Measurements from ENCODE around the gene ST6GALNAC6. TPM values are rescaled to one million over a fixed set of nuclear protein-coding genes. Genes with fewer than 3 reads are reported as not detected.

Gene ST6GALNAC6
- total and polyA plus RNA-seq, 2 of the 4 experiments (the other 2 are of a cell fraction), result 35.7 to 48.6 TPM

DNA sequence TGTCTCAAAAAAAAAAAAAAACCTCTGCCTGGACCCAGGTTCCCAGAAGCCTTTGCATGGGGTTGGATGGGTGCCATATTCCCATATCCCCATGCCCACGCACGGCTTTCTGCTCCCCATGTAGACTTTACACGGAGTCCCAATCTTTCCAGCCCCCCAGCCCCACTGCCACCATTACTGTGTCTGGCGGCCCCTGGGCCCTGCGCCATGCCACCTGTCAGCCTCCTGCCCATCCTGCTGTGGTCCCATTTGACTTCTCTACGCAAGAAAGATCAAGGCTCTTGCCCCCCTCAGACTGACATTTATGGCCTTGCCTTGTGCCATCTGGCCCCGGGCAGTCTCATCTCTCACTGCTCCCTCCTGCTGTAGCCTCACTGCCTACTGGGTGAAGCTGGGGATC, 15.4 kb downstream of the ST6GALNAC6 start:
- Histone ChIP-seq H3K4me2 (ENCODE audit: low read depth, low read length) (no peak overlapping the region), H3K79me1 (ENCODE audit: low read depth in 1 of 2, low read length in 2 of 2) (peaks cover 0 to 15% of the 10 kb centered on the region in 2 experiments; a peak in 2 of 4 replicates), H2AFZ (replicated peaks; ENCODE audit: low read length, poor library complexity) (peak overlapping the region; percentile 58), H3K9ac (ENCODE audit: low read depth, low read length) (no peak overlapping the region), H3K9me1 (ENCODE audit: insufficient read depth, low read length) (peaks cover 3% of the 10 kb centered on the region; the same call in 1 of the 2 replicates), H2BK120ac (ENCODE audit: low read depth, low read length) (no peak overlapping the region), H3K27me3 (ENCODE audit: control insufficient read depth, insufficient read depth, low read length) (no peaks in the 10 kb centered on the region), H3K56ac (ENCODE audit: extremely low read depth, insufficient read depth, low read length) (no peak overlapping the region), H3K36me3 (ENCODE audit: control insufficient read depth, insufficient read depth, low read length) (peaks cover 41% of the 10 kb centered on the region), H4K91ac (ENCODE audit: insufficient read depth, low read depth, low read length) (no peak overlapping the region), H2BK5ac (ENCODE audit: low read depth, low read length, poor library complexity, severe bottlenecking) (no peak overlapping the region), H4K5ac (ENCODE audit: low read depth, low read length) (no peak overlapping the region), H3K4me1 (ENCODE audit: control insufficient read depth, insufficient read depth, low read length) (peaks cover 4% of the 10 kb centered on the region), H3K27ac (ENCODE audit: insufficient read depth, low read length) (no peak overlapping the region), H4K8ac (ENCODE audit: low read depth in 2 of 2, low read length in 2 of 2) (no peak overlapping the region), H3K9me3 (ENCODE audit: control insufficient read depth, insufficient read depth, low read length) (no peaks in the 10 kb centered on the region), H3K23ac (ENCODE audit: low read depth, low read length) (no peak overlapping the region), H2BK20ac (ENCODE audit: low read depth, low read length) (no peak overlapping the region), H2BK15ac (ENCODE audit: low read depth, low read length) (no peak overlapping the region), H2AK5ac (ENCODE audit: low read depth, low read length) (no peak overlapping the region; the same call in 1 of the 2 replicates), H3K4me3 (ENCODE audit: insufficient read depth, low read depth, low read length) (no peak overlapping the region), H3K14ac (replicated peaks; ENCODE audit: low read depth, low read length) (no peak overlapping the region), H3K18ac (ENCODE audit: low read depth, low read length) (no peak overlapping the region), H4K20me1 (ENCODE audit: insufficient read depth, low read length) (0 out of 2 replicates have a peak, but pooled peaks cover 3% of the 10 kb centered on the region), H3K4ac (ENCODE audit: low read depth, low read length) (no peak overlapping the region), H2AK9ac (replicated peaks; ENCODE audit: low read depth, low read length, poor library complexity) (no peak overlapping the region)
- no TSS peak for BruUV-seq (replicated peaks)
- 87% methylated on average over 7 of the region's 7 CpGs; no CpG with 5 or more reads in 1 of the 2 experiments for WGBS, 2 experiments (ENCODE audit: extremely low coverage in 2 of 2, insufficient read length in 1 of 2)
- ChIA-PET POLR2A (ENCODE audit: unreplicated experiment) (interaction anchor here (0.8 kb wide), 1 partner anchor 14 kb away, joined by 3 read pairs; no protein-coding TSS in a partner anchor), CTCF (no interaction called here)
- ATAC-seq (ENCODE audit: low read depth), result no peak
- TF ChIP-seq MXI1 (IDR thresholded peaks at IDR 0.05; ENCODE audit: borderline replicate concordance, low read depth, low read length) (no peak), SMC3 (IDR thresholded peaks at IDR 0.05; ENCODE audit: low read depth, low read length) (no peak), MAZ (IDR thresholded peaks at IDR 0.05; ENCODE audit: borderline replicate concordance, low read depth, low read length) (no peak), RFX5 (IDR thresholded peaks at IDR 0.05; ENCODE audit: low read depth, low read length) (no peak), RCOR1 (IDR thresholded peaks at IDR 0.05; ENCODE audit: insufficient replicate concordance, low read length) (no peak), FOS (IDR thresholded peaks at IDR 0.05; ENCODE audit: low read depth, low read length) (no peak), BHLHE40 (IDR thresholded peaks at IDR 0.05; ENCODE audit: low read depth, low read length) (no peak), CHD1 (IDR thresholded peaks at IDR 0.05; ENCODE audit: low read depth, low read length) (no peak), CEBPB (IDR thresholded peaks at IDR 0.05; ENCODE audit: low read depth, low read length) (no peak)
- TF ChIP-seq, protein P1, sequence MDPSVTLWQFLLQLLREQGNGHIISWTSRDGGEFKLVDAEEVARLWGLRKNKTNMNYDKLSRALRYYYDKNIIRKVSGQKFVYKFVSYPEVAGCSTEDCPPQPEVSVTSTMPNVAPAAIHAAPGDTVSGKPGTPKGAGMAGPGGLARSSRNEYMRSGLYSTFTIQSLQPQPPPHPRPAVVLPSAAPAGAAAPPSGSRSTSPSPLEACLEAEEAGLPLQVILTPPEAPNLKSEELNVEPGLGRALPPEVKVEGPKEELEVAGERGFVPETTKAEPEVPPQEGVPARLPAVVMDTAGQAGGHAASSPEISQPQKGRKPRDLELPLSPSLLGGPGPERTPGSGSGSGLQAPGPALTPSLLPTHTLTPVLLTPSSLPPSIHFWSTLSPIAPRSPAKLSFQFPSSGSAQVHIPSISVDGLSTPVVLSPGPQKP (IDR thresholded peaks at IDR 0.05; ENCODE audit: borderline replicate concordance, low read depth, low read length), result no peak
- TF ChIP-seq, protein P2, sequence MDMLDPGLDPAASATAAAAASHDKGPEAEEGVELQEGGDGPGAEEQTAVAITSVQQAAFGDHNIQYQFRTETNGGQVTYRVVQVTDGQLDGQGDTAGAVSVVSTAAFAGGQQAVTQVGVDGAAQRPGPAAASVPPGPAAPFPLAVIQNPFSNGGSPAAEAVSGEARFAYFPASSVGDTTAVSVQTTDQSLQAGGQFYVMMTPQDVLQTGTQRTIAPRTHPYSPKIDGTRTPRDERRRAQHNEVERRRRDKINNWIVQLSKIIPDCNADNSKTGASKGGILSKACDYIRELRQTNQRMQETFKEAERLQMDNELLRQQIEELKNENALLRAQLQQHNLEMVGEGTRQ (IDR thresholded peaks at IDR 0.05; ENCODE audit: low read depth, low read length), result no peak
- DNase-seq, result no peak
- in situ Hi-C loops (cut with MboI; ENCODE audit: low sequenced_read_pairs) (no loop called here), intact Hi-C loops (cut with micrococcal nuclease) (no loop called here), dilution Hi-C loops (cut with HindIII; ENCODE audit: low sequenced_read_pairs, unreplicated experiment) (no loop called here)

Data from IMR-90 (cell line).